ENCODE data around the gene NOC3L.

NOC3L gene

DNA sequence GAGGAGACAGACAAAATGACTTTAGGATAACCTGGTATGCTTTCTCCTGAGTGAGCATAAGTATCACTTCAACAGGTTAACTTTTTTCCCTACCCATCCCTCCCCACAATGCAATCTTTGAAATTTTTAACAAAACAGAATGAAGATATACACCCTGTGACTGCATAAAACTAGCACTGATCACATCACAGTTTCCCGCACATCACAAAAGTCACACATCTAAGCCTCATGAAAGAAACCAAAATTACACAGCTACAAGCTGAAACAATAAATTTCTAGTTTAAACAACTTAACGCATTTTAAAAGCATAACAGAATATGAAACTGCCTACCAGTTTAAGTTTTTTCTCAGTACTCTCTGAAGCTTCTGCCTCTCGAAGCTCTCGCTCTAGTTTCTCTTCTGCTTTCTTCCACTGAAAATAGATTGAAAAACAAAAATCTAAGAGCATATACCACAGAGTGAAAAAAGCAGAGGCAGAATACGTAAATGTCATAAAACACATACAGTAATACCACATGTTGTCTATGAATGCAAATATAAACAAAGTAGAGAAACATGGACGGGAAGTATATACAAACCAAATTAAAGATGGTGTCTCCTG is 18.1 kb downstream of the NOC3L start (continued):
- TF ChIP-seq SP2 (tag by site-specific recombination; IDR thresholded peaks at IDR 0.05) (no peak), ZNF660 (tag by site-specific recombination; IDR thresholded peaks at IDR 0.05) (no peak), ZBTB7A (tag by site-specific recombination; IDR thresholded peaks at IDR 0.05; ENCODE audit: low read depth) (no peak), HIC1 (tag by site-specific recombination; IDR thresholded peaks at IDR 0.05) (no peak), REPIN1 (tag by site-specific recombination; IDR thresholded peaks at IDR 0.05; ENCODE audit: low read depth) (no peak), ZNF626 (tag by site-specific recombination; IDR thresholded peaks at IDR 0.05) (no peak), GLI2 (tag by site-specific recombination; IDR thresholded peaks at IDR 0.05; ENCODE audit: borderline replicate concordance, low read depth) (no peak), ZNF433 (tag by site-specific recombination; IDR thresholded peaks at IDR 0.05; ENCODE audit: low read depth) (no peak)
- TF ChIP-seq, protein P1, sequence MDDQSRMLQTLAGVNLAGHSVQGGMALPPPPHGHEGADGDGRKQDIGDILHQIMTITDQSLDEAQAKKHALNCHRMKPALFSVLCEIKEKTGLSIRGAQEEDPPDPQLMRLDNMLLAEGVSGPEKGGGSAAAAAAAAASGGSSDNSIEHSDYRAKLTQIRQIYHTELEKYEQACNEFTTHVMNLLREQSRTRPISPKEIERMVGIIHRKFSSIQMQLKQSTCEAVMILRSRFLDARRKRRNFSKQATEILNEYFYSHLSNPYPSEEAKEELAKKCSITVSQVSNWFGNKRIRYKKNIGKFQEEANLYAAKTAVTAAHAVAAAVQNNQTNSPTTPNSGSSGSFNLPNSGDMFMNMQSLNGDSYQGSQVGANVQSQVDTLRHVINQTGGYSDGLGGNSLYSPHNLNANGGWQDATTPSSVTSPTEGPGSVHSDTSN (CRISPR knock-in tag; IDR thresholded peaks at IDR 0.05): no peak

DNA sequence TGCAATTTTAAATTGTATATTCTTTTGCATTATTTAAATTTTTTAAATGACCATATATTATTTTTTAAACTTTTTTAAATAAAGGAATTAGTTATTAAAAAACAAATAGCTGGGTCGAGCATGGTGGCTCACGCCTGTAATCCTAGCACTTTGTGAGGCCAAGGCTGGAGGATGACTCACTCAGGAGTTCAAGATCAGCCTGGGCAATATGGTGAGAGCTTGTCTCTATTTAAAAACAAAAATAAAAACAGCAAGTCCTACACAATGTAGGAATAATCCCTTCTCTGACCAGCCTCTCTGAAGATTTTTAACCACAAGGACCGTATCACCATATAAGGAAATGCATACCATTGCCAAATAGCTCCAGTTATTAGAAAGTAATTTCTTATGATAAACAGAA is 19.6 kb downstream of the NOC3L start:
- ChIA-PET CTCF (interaction anchor here (0.5 to 1.9 kb wide), 8 partner anchors 20 to 1801 kb away, joined by 3 to 8 read pairs (median 4); partner anchors contain the start of gene TCTN3), POLR2A (no interaction called here)
- no peaks in the 10 kb centered on the region for H3K9me3 ChIP-seq (ENCODE audit: control insufficient read depth, insufficient read depth, low read depth, low read length)
- no peak overlapping the region for H3K4me3 ChIP-seq (ENCODE audit: low read depth, low read length)
- H3K36me3 ChIP-seq (ENCODE audit: control insufficient read depth in 2 of 2, insufficient read depth in 1 of 2, low read length in 2 of 2): peaks cover 73 to 74% of the 10 kb centered on the region in 2 experiments
- H3K4me1 ChIP-seq (ENCODE audit: control insufficient read depth, insufficient read depth, low read length): no peaks in the 10 kb centered on the region
- H3K27ac ChIP-seq (ENCODE audit: extremely low read depth, low read depth, low read length): no peak overlapping the region
- TF ChIP-seq, protein P2, sequence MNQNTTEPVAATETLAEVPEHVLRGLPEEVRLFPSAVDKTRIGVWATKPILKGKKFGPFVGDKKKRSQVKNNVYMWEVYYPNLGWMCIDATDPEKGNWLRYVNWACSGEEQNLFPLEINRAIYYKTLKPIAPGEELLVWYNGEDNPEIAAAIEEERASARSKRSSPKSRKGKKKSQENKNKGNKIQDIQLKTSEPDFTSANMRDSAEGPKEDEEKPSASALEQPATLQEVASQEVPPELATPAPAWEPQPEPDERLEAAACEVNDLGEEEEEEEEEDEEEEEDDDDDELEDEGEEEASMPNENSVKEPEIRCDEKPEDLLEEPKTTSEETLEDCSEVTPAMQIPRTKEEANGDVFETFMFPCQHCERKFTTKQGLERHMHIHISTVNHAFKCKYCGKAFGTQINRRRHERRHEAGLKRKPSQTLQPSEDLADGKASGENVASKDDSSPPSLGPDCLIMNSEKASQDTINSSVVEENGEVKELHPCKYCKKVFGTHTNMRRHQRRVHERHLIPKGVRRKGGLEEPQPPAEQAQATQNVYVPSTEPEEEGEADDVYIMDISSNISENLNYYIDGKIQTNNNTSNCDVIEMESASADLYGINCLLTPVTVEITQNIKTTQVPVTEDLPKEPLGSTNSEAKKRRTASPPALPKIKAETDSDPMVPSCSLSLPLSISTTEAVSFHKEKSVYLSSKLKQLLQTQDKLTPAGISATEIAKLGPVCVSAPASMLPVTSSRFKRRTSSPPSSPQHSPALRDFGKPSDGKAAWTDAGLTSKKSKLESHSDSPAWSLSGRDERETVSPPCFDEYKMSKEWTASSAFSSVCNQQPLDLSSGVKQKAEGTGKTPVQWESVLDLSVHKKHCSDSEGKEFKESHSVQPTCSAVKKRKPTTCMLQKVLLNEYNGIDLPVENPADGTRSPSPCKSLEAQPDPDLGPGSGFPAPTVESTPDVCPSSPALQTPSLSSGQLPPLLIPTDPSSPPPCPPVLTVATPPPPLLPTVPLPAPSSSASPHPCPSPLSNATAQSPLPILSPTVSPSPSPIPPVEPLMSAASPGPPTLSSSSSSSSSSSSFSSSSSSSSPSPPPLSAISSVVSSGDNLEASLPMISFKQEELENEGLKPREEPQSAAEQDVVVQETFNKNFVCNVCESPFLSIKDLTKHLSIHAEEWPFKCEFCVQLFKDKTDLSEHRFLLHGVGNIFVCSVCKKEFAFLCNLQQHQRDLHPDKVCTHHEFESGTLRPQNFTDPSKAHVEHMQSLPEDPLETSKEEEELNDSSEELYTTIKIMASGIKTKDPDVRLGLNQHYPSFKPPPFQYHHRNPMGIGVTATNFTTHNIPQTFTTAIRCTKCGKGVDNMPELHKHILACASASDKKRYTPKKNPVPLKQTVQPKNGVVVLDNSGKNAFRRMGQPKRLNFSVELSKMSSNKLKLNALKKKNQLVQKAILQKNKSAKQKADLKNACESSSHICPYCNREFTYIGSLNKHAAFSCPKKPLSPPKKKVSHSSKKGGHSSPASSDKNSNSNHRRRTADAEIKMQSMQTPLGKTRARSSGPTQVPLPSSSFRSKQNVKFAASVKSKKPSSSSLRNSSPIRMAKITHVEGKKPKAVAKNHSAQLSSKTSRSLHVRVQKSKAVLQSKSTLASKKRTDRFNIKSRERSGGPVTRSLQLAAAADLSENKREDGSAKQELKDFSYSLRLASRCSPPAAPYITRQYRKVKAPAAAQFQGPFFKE (tag by site-specific recombination; IDR thresholded peaks at IDR 0.05; ENCODE audit: borderline replicate concordance): no peak
- TF ChIP-seq ZBTB21 (tag by site-specific recombination; IDR thresholded peaks at IDR 0.05) (no peak), ZNF747 (tag by site-specific recombination; IDR thresholded peaks at IDR 0.05) (no peak), ZNF768 (tag by site-specific recombination; IDR thresholded peaks at IDR 0.05) (no peak), ZNF350 (tag by site-specific recombination; IDR thresholded peaks at IDR 0.05) (no peak), GFI1B (tag by site-specific recombination; IDR thresholded peaks at IDR 0.05) (no peak), ZNF449 (tag by site-specific recombination; IDR thresholded peaks at IDR 0.05) (no peak), GLIS1 (tag by site-specific recombination; IDR thresholded peaks at IDR 0.05) (no peak), ZNF629 (tag by site-specific recombination; IDR thresholded peaks at IDR 0.05) (no peak), ZNF24 (tag by site-specific recombination; IDR thresholded peaks at IDR 0.05) (no peak), ZBTB17 (tag by site-specific recombination; IDR thresholded peaks at IDR 0.05) (no peak), ZNF23 (tag by site-specific recombination; IDR thresholded peaks at IDR 0.05; ENCODE audit: borderline replicate concordance) (no peak), ZNF335 (tag by site-specific recombination; conservative IDR thresholded peaks at IDR 0.05) (no peak)
- TF ChIP-seq, protein P3, sequence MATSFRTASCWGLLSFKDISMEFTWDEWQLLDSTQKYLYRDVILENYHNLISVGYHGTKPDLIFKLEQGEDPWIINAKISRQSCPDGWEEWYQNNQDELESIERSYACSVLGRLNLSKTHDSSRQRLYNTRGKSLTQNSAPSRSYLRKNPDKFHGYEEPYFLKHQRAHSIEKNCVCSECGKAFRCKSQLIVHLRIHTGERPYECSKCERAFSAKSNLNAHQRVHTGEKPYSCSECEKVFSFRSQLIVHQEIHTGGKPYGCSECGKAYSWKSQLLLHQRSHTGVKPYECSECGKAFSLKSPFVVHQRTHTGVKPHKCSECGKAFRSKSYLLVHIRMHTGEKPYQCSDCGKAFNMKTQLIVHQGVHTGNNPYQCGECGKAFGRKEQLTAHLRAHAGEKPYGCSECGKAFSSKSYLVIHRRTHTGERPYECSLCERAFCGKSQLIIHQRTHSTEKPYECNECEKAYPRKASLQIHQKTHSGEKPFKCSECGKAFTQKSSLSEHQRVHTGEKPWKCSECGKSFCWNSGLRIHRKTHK (tag by site-specific recombination; IDR thresholded peaks at IDR 0.05): no peak

All from HEK293 (cell line).